Muscle of leg (tissue), 11 donors: ENCODE results near the gene ITIH5. TPM values are rescaled to one million over a fixed set of nuclear protein-coding genes. Genes with fewer than 3 reads are reported as not detected.

ENCODE experiments used
- DNase-seq: peaks from one replicate; pipeline ENCODE4 v3.0.0; 2013
- H3K27ac ChIP-seq: one replicate; pipeline ENCODE4 v1.5.1; 2013; ENCODE audit warnings: mild to moderate bottlenecking, low read length, control low read depth
- H3K27me3 ChIP-seq: one replicate; pipeline ENCODE4 v1.6.1; 2013; ENCODE audit warnings: low read length; ENCODE audit not compliant: control insufficient read depth, insufficient read depth
- H3K36me3 ChIP-seq: one replicate; pipeline ENCODE4 v1.6.1; 2013; ENCODE audit warnings: low read length; ENCODE audit not compliant: control insufficient read depth, insufficient read depth
- H3K4me1 ChIP-seq: one replicate; pipeline ENCODE4 v1.6.1; 2013; ENCODE audit warnings: low read length; ENCODE audit not compliant: control insufficient read depth, insufficient read depth
- H3K4me3 ChIP-seq: one replicate; pipeline ENCODE4 v1.5.1; 2013; ENCODE audit warnings: low read length, control low read depth
- H3K9me3 ChIP-seq: replicated peaks from 2 replicates; pipeline ENCODE4 v1.6.1; 2013; ENCODE audit warnings: low read depth, low read length; ENCODE audit not compliant: control insufficient read depth
- WGBS: methylation state at CpG from one replicate; pipeline ENCODE4 v1.1.5; 2013; ENCODE audit warnings: missing lambda C conversion rate; ENCODE audit not compliant: insufficient coverage; 5-methylcytosine and 5-hydroxymethylcytosine counted together
- polyA plus RNA-seq, 8 donors: library from polyadenylated mRNA; unstranded; fragments of 120-200 nt; gene quantifications; one replicate each; pipeline versions ENCODE4 v1.2.1 to v1.2.3, GENCODE V29; 2013; ENCODE audit warnings: inconsistent platforms in 1 of 8, low replicate concordance in 1 of 8; ENCODE audit not compliant: insufficient read length in 8 of 8, insufficient read depth in 1 of 8
- total RNA-seq: library from RNA; stranded (reverse); fragments of 120-200 nt; gene quantifications from one replicate; pipeline ENCODE4 v1.2.4, GENCODE V29; 2013

ITIH5 gene
- total and polyA plus RNA-seq, 9 donors = 34.2 to 60.2 (median 48.7) TPM

- no peaks in the 10 kb centered on the region for H3K27me3 ChIP-seq
- whole genome bisulfite sequencing = 17% methylated on average over 1 of the region's 3 CpGs
- peak overlapping the region; percentile 73 for H3K27ac ChIP-seq
- H3K36me3 ChIP-seq = peaks cover 7% of the 10 kb centered on the region
- no peaks in the 10 kb centered on the region for H3K9me3 ChIP-seq
- peak; percentile 89 for DNase-seq
- peaks cover 28% of the 10 kb centered on the region for H3K4me1 ChIP-seq
- no peak overlapping the region for H3K4me3 ChIP-seq
These were observed 94.4 kb downstream of the ITIH5 start for GRCh38 chr10:7572391-7572790.

GRCh38 chr10:7571981-7572380 lies 94.8 kb downstream of the ITIH5 start:
- Histone ChIP-seq H3K36me3 (peaks cover 7% of the 10 kb centered on the region), H3K4me1 (peaks cover 27% of the 10 kb centered on the region), H3K27ac (peak overlapping the region; percentile 73), H3K4me3 (no peak overlapping the region), H3K27me3 (no peaks in the 10 kb centered on the region), H3K9me3 (no peaks in the 10 kb centered on the region)
- WGBS = 40% methylated on average over 1 of the region's 4 CpGs
- DNase-seq = peak; percentile 95

GRCh38 chr10:7567911-7568620 lies 98.7 kb downstream of the ITIH5 start:
- Histone ChIP-seq H3K4me1 (peaks cover 31% of the 10 kb centered on the region), H3K27ac (no peak overlapping the region), H3K27me3 (no peaks in the 10 kb centered on the region), H3K36me3 (peaks cover 7% of the 10 kb centered on the region), H3K9me3 (no peaks in the 10 kb centered on the region), H3K4me3 (no peak overlapping the region)
- DNase-seq = peak; percentile 60
- WGBS = no CpG with 5 or more reads among the region's 4 CpGs

- WGBS = 93% methylated on average over 2 of the region's 5 CpGs
- Histone ChIP-seq H3K4me3 (no peak overlapping the region), H3K4me1 (peaks cover 33% of the 10 kb centered on the region)
These were observed 99.9 kb downstream of the ITIH5 start for GRCh38 chr10:7566891-7567290.

GRCh38 chr10:7565871-7566270 lies 100.9 kb downstream of the ITIH5 start:
- Histone ChIP-seq H3K4me3 (no peak overlapping the region), H3K27me3 (no peaks in the 10 kb centered on the region), H3K27ac (no peak overlapping the region), H3K9me3 (no peaks in the 10 kb centered on the region), H3K4me1 (peaks cover 39% of the 10 kb centered on the region), H3K36me3 (peaks cover 7% of the 10 kb centered on the region)
- DNase-seq = no peak
- WGBS = 97% methylated on average over 6 of the region's 12 CpGs

More at GRCh38 chr10:7566891-7567290, 99.9 kb downstream of the ITIH5 start:
- H3K9me3 ChIP-seq = no peaks in the 10 kb centered on the region
- no peak overlapping the region for H3K27ac ChIP-seq
- no peaks in the 10 kb centered on the region for H3K27me3 ChIP-seq
- DNase-seq = no peak
- H3K36me3 ChIP-seq = peaks cover 7% of the 10 kb centered on the region

GRCh38 chr10:7563770-7564169 lies 103.0 kb downstream of the ITIH5 start:
- 70% methylated on average over 8 of the region's 14 CpGs for WGBS

GRCh38 chr10:7563368-7563767 lies 103.4 kb downstream of the ITIH5 start:
- Histone ChIP-seq H3K27ac (peak overlapping the region; percentile 80), H3K9me3 (no peaks in the 10 kb centered on the region), H3K4me3 (no peak overlapping the region), H3K36me3 (peaks cover 5% of the 10 kb centered on the region), H3K27me3 (no peaks in the 10 kb centered on the region), H3K4me1 (peaks cover 38% of the 10 kb centered on the region)
- peak; percentile 89 for DNase-seq
- 51% methylated on average over 4 of the region's 7 CpGs for WGBS

More at GRCh38 chr10:7563770-7564169, 103.0 kb downstream of the ITIH5 start:
- peak overlapping the region; percentile 80 for H3K27ac ChIP-seq
- H3K27me3 ChIP-seq = no peaks in the 10 kb centered on the region
- peaks cover 42% of the 10 kb centered on the region for H3K4me1 ChIP-seq
- H3K36me3 ChIP-seq = peaks cover 7% of the 10 kb centered on the region
- H3K4me3 ChIP-seq = no peak overlapping the region
- DNase-seq = peak; percentile 80
- no peaks in the 10 kb centered on the region for H3K9me3 ChIP-seq

- DNase-seq = peak; percentile 83
- H3K4me3 ChIP-seq = no peak overlapping the region
- H3K27me3 ChIP-seq = no peaks in the 10 kb centered on the region
- H3K27ac ChIP-seq = peak overlapping the region; percentile 89
- peaks cover 35% of the 10 kb centered on the region for H3K4me1 ChIP-seq
- no peaks in the 10 kb centered on the region for H3K9me3 ChIP-seq
- 40% methylated on average over 5 of the region's 6 CpGs for WGBS
- H3K36me3 ChIP-seq = peaks cover 4% of the 10 kb centered on the region
These were observed 104.8 kb downstream of the ITIH5 start for GRCh38 chr10:7561985-7562384.

GRCh38 chr10:7561216-7561893 lies 105.4 kb downstream of the ITIH5 start:
- 6% methylated on average over 16 of the region's 19 CpGs for WGBS
- Histone ChIP-seq H3K9me3 (no peaks in the 10 kb centered on the region), H3K36me3 (peaks cover 4% of the 10 kb centered on the region), H3K4me3 (no peak overlapping the region), H3K27ac (peak overlapping the region; percentile 89), H3K4me1 (peaks cover 35% of the 10 kb centered on the region), H3K27me3 (no peaks in the 10 kb centered on the region)
- peak; percentile 96 for DNase-seq

- Histone ChIP-seq H3K9me3 (no peaks in the 10 kb centered on the region), H3K36me3 (peaks cover 2% of the 10 kb centered on the region), H3K4me3 (no peak overlapping the region), H3K27ac (no peak overlapping the region), H3K27me3 (no peaks in the 10 kb centered on the region), H3K4me1 (peaks cover 35% of the 10 kb centered on the region)
- no peak for DNase-seq
- WGBS = no CpG with 5 or more reads among the region's 4 CpGs
These were observed 106.2 kb downstream of the ITIH5 start for GRCh38 chr10:7560519-7560918.
